ENCODE measurements around the gene NAP1L5.

Gene NAP1L5

GRCh38 chr4:88697588-88698329 is at the start of gene NAP1L5:
NAP1L5 (minus strand) TSS chr4:88697829; CDS start chr4:88697754, 75 bp downstream.
- H3K4me3 ChIP-seq (ENCODE audit: low read depth, low read length), result peak within 1 kb of the TSS; percentile 60
- no peak for TF ChIP-seq CTCF (IDR thresholded peaks at IDR 0.05; ENCODE audit: low read depth, low read length)

GRCh38 chr4:88747351-88747750 is 49.7 kb upstream of the NAP1L5 start:
- TF ChIP-seq CTCF (IDR thresholded peaks at IDR 0.05; ENCODE audit: low read depth, low read length), result no peak
- H3K4me3 ChIP-seq (ENCODE audit: low read depth, low read length), result no peak overlapping the region

GRCh38 chr4:88746206-88746605 is 48.6 kb upstream of the NAP1L5 start:
- no peak for TF ChIP-seq CTCF (IDR thresholded peaks at IDR 0.05; ENCODE audit: low read depth, low read length)
- no peak overlapping the region for H3K4me3 ChIP-seq (ENCODE audit: low read depth, low read length)

GRCh38 chr4:88745581-88746163 is 48.0 kb upstream of the NAP1L5 start:
- no peak for TF ChIP-seq CTCF (IDR thresholded peaks at IDR 0.05; ENCODE audit: low read depth, low read length)

GRCh38 chr4:88745175-88745574 is 47.5 kb upstream of the NAP1L5 start:
- no peak for TF ChIP-seq CTCF (IDR thresholded peaks at IDR 0.05; ENCODE audit: low read depth, low read length)
- no peak overlapping the region for H3K4me3 ChIP-seq (ENCODE audit: low read depth, low read length)

More at GRCh38 chr4:88745581-88746163, 48.0 kb upstream of the NAP1L5 start:
- H3K4me3 ChIP-seq (ENCODE audit: low read depth, low read length), result no peak overlapping the region

- no peak for TF ChIP-seq CTCF (IDR thresholded peaks at IDR 0.05; ENCODE audit: low read depth, low read length)
- H3K4me3 ChIP-seq (ENCODE audit: low read depth, low read length), result no peak overlapping the region
These were observed 47.0 kb upstream of the NAP1L5 start for GRCh38 chr4:88744609-88745008.

GRCh38 chr4:88743696-88744095 is 46.1 kb upstream of the NAP1L5 start:
- no peak for TF ChIP-seq CTCF (IDR thresholded peaks at IDR 0.05; ENCODE audit: low read depth, low read length)
- H3K4me3 ChIP-seq (ENCODE audit: low read depth, low read length), result no peak overlapping the region
